Cerebellar nuclear complex (tissue), 1 donor: ENCODE results near the gene COPS3.
A peak's percentile ranks its signal among the peaks of the same experiment; 100 is the strongest.

ENCODE experiments used
- DNase-seq, 2 experiments: peaks; one replicate each; lab custom pipeline; 2025; lab: John Stamatoyannopoulos, UW

The COPS3 gene

DNA sequence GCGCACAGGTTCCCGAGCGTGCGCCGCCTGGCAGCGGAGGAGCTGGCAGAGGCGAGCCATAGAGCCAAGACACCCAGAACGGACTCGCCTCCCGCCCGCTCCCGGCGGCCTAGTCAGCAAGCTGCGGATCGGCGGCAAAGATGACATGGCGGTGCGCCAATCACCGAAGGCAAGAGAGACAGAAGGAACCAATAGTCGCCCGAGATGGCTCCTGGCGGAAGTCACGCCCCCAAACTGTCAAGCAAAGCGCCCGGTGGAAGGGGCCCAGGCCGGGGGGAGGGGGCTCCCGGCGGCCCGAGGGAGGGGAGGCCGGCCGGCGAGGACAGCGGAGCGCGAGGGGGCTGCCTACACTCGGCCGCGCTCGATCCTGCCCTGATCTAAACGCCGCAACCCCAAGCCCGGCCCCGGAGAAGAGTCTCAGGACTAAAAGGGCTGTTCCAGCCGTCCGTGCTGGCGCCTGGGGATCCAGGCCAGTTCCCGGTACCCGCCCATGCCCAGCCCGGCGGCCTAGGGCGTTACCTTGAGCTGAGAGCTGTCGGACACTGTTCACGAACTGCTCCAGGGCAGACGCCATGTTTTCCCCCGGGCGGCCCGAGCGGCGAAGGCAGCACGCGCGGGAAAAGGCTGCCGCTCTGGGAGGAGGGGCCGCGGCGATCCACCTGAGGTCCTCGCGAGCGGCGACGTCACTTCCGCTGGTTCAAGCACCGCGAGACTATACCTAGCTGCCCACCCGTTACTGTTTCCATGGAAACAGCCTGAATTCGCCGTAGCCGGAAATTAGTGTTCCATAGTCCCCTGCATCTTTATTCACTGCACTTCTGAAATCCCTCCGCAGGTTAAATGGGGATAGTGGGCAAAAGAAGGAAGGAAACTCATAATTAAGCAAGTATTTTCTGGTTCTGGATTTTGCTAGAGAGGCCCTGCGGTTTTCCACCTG lies at the start of gene COPS3:
COPS3 (minus strand) TSS at position 634 of the 937 bp plus-strand sequence; CDS start at position 574, 60 bp downstream.
- peak; percentile 83 to 88 for DNase-seq

DNA sequence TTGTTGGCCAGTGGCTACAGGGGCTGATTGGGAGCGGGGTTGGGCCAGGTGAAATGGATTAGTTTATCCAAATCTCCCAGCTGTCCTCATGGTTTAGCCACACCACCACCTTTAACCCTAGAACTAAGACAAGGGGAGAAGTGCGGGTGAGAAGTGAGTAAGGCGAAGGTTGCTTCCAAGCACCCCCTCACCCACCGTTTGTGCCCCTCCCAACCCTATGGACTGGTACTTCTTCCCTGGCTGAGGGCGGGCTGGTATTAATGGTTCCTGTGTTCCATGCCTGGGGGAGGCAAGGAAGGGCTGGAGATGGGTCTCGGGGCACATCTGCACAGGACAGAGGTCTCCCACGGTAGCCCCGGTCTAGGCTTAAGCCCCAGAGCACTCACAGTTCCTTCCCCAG lies 47.2 kb upstream of the COPS3 start:
- no peak for DNase-seq

DNA sequence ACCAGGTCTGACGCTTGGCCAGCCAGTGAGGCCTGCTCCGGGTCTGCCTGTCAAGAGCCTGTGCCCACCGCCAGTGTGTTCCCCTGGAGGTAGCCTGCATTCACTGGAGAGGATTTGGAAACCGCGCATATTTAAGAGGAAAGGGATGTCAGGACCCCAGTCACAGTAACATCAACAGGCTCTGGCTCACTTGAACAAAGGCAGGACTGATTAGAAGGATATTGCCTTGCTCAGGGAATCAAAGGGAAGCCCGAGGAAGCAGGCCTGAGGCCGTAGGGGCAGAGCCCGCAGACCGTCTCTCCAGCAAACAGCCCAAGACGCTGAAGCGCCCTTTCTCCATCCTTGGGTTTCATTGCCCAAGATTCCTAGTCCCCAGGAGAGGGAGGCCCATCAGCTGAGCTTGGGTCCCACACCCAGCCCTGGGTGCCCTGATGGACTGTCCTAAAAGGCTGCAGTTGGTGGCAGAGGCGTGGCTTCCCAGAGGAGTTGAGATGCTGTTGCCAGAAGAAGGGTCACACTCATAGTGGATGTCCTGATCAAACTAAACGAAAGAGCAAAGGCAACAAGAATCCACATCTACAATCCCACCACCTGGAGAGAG lies 45.3 kb upstream of the COPS3 start:
- no peak for DNase-seq

DNA sequence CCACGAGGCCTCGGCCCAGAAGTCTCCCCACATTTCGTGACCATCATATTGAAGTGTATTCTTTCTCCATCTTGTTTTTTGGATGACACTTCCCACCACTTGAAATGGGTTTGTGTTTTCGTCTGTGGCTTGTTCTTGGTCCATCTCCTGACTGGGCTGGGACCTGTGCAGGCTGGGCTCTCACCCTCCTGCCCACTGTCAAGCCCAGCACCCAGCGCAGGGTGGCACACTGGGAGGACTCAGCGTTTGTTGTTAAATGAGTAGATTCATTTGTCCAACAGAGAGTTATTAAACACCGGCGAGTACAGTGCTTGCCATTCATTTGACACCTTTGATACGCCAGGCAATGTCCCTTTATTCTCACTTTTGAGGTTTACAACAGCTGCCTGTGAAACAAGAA lies 44.8 kb upstream of the COPS3 start:
- DNase-seq = no peak

DNA sequence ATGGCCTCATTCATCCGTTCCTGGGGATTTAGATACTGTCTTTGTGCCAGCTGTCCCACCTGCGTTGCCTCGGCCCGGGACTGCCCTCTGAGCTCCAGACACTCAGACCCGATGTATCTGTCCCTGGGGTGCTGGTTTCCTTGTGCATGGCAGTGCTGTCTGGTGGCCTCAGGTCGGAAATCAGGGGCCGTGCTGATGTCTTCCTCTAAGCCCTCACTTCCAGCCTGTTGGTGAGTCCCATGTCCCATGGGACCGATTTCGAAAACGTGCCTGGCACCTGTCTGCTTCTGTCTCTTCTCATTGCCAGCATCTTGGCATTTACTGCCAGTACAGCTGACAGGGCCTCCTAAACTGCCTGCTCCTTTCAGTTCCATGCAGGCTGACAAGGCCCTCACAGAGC lies 44.2 kb upstream of the COPS3 start:
- DNase-seq = no peak

DNA sequence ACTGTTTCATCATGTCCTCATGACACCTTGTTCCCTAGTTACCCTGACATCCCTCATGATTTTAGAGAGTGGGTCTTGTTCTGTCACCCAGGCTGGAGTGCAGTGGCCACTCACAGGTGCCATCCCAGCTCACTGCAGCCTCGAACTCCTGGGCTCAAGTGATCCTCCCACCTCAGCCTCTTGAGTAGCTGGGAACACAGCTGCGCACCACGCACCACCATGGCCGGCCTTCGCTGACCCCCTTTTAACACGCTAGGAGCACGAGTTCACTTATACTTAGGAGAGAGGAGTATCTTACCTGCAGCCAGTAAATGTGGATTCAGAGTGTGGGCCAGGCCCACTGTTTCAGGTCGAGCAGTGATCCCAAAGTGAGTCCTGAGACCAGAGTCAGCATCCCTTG lies 43.6 kb upstream of the COPS3 start:
- DNase-seq = no peak

DNA sequence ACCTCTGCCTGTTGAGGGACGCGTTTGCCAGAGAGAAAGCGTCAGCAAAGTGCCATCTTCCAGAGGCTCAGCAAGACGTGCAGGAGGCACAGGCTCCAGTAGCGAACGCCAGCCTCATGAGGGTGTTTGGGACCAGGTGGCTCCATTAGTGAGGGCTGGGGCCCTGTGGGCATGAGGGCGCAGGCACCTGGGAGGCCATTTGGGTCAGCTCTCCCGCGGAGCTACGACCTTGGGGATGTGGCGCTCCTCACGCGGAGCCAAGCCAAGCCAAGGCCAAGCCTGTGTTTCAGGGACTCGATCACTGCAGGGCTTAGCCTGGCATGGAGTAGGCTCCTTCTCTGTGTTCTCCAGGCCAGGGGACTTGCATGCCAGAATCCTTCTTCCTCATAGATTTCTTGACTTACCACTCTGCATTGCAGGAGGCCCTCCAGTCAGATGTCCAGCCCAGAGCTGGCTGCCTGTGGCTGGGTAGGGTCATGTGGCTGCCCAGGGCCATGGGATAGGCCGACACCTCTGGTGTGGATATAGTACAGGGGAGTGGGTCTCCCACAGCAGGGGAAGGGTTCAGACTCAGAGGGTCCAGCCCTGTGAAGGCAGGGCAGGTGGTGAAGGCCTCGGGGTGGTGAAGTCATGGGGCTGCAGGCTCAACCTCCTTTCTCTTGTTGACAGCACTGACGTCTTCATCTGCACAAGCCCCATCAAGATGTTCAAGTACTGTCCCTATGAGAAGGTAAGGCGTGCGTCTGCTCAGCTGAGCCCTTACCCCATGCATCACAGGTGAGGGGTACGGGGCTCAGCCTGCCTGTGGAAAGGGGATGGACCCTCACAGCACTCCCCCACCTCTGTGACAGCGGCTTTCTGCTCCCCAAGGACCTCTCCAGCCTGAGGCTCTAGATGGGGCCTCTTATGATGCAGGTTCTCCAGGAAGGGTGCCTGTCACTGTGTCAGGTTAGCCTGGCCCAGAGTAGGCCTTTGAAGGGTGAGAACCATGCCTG lies 41.8 kb upstream of the COPS3 start:
- no peak for DNase-seq

DNA sequence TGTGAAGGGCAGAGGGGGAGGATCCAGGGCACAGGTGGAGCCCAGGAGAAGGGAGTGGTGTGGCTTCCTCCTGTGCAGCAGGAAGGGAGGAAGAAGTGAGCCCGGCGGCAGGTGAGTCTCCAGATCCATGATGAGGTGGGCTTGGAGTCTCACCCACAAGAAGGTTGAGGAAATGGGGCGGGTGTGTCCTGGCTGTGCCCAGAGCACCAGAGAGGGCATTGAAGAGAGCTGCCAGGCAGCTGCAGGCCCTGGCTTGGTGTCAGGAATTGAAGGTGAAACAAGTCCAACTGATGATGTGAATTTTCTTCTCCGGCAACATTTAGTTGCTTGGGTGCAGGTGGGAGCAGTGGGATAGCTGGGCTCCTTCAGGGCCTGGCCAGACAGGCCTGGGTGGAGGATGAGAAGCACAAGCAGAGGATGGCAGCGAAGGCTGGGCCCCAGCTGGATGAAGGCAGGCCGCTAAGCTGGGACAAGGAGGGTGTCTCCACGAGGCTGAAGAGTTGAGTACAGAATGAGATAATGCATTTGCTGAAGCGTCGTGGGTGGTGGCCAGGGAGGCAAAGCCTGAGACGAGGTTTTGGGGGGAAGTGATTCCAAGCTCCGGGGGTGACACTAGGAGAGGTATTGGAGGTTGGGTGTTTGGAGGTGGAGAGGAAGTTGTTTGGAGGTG lies 40.4 kb upstream of the COPS3 start:
- no peak for DNase-seq

DNA sequence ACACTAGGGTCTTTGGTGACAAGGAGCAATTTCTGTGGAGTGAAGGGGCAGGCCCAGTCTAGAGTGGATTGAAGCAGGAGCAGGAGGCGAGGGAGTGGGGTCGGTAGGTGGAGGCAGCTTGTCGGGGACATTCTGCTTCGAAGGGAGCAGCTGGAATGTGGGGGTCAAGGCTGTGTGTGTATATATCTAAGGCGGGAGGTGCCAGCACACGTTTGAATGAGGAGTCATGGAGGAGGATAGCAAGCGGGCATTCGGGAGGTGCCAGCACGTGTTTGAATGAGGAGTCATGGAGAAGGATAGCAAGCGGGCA lies 39.8 kb upstream of the COPS3 start:
- DNase-seq = no peak

DNA sequence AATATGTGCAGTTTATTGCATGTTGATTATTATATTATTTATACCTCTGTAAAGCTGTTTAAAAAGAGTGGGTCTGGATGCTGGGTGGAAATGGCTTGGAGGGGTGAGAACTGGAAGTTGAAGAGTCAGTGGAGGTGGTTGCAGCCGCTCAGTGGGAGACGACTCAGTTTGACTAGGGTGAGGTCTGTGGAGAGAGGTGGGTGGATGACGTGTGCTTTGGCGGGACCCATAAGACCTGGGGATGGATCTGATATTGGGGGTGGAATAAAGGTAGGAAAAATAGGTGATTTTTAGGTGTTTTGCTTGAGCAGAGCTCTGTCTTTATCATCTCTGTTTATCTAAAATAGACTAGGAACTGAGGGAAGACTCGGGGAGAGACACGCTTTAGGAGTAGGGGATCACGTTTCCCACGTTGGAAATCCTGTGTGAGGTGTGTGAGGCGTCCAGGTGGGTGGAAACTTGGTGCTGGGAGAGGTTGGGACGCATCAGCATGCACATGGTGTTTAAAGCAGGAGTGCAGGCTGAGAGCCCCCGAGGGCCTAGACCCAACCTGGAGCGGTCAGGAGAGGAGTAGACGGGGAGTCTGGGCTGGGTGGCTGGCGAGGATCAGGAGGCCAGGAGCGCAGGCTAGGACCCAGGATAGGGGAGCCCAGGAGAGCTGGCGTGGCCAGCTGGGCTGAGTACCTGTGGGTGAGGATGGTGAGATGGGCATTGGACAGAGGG lies 39.3 kb upstream of the COPS3 start:
- no peak for DNase-seq

DNA sequence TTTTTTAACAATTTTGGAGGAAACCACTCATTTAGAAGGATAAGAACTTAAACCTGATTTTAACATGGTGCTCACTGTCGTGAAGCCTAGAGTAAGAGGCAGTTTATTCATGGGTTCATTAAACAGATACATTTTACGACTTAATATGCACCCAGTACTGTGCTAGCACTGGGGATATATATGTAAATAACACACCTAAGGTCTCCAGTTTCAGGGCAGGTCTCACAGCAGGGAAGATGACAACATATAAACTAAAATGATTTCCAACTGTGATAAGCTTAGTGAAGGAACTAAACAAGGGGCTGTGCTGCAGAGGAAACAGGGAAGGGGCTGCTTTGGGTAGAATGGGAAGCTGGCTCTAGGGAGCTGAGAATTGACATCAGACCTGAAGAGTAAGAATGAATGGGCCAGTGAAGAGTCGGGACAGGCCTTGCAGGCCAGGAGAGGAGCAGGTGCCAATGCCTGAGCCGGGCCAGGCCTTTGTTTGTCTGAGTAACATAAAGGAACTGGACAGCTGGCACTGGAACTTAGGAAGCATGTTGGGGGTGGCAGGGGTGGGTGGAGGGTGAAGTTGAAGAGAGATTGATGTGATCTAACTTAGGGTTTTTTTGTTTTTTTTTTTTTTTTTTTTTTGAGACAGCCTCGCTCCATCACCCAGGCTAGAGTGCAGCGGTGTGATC lies 34.2 kb upstream of the COPS3 start:
- no peak for DNase-seq

DNA sequence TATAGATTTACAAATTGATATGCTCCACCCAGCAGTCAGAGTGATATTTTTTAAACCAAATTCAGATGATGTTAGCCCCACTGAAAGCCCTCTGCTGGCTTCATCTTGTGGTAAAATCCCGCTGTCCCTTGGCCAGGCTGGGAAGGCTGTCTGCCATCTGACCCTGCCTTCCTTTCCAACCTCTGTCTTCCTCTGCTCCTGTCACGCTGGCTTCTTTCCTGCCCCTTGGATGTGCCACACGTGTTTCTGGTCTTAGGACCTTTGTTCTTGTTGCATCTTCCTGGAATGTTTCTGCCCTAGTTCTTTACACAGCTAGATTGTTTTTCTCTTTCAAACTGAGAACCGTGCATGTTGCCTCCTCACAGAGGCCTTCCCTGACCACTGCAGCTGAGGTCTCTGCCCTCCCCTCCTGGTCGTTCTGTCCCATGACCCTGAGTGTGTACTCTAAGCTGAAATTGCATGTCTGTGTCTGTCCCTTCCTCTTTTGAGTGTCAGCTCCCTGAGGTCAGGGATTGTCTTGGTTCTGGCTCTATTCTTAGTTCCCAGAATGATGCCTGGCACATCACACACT lies 33.5 kb upstream of the COPS3 start:
- no peak for DNase-seq

DNA sequence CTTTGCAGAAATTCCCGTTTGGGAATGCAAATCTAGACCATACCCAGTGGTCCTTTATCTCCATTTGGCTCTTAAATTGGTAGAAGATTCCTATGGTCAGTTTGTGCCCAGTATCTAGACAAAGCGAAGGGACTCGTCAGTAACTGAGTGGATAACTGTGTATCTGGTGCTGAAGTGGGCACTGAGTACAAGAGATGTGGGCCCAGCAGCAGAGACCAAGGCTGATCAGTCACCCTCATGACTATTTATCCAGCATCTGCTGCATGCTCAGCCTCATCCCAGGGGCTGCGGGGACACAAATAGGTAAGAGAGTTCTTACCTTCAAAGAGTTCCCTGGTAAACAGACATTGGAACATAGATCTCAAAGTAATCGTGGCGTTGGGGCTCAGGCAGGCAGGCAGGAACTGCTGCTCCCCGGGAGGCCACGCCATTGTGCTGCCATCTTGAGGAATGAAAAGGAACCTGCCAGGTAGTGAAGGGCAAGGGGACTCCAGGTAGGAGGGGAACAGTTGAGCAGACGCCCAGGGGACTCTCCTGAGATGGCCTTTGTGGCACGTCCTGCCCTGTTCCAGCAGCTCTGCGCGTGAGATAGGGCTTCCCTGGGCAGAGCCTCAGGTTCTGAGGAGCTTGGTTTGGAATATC lies 32.4 kb upstream of the COPS3 start:
- no peak for DNase-seq

DNA sequence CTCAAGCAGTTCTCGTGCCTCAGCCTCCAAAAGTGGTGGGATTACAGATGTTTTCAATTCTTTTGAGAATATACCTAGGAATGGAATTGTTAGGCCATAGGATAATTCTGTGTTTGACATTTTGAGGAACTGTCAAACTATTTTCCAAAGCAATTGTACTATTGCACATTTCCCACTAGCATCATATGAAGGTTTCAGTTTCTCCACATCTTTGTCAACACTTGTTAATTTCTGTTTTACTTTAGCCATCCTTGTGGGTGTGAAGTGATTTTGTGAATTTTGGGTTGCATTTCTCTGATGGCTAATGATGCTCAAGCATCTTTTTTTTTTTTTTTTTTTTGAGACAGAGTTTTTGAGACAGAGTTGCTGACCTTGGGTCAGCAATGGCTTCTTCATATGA lies 28.3 kb upstream of the COPS3 start:
- DNase-seq = no peak

DNA sequence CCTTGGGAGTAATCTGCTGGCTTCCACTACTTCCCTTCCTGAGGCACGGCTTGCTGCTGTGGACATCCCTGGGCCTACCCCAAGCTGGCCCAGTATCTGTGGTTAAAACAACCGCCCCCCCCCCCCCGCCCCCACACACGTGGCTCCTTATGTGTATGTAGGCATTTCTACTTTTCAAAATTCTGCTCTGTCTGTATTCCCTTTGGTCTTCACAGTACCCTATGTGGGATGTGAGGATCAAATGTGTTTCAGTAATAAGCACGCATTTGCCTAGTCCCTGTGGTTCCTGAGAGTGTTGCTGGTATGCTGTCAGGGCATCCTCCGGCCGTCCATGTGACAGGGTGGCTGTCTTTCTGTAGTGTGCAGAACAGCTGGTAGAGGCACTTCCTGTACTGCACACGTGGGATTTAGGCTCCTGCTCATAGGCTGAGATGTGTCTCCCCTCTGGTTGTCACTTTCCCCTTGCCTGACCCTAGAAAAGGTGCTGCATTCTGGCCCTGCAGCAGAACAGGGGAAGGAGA lies 24.3 kb upstream of the COPS3 start:
- DNase-seq = no peak

DNA sequence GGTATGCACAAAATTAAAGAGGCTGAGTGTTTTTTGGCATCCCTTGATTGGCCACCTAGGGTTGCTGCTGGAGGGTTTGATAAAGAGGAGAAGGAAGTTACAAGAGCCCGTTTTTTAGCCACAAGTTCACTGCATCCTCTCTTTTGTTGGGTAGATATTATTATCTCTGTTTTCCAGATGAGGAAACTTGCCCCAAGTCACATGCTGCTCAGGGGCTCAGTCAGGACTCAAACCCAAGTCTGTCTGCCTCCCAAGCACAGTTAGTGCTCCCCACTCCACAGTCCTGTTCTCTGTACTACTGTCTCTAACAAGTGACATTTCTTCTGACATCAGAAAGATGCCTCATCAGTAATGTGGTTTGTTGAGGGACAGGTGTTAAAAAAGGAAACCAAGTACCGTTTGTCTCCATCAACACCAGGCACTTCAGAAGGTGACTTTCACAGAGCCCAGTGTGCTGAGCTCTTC lies 23.5 kb upstream of the COPS3 start:
- DNase-seq = no peak

DNA sequence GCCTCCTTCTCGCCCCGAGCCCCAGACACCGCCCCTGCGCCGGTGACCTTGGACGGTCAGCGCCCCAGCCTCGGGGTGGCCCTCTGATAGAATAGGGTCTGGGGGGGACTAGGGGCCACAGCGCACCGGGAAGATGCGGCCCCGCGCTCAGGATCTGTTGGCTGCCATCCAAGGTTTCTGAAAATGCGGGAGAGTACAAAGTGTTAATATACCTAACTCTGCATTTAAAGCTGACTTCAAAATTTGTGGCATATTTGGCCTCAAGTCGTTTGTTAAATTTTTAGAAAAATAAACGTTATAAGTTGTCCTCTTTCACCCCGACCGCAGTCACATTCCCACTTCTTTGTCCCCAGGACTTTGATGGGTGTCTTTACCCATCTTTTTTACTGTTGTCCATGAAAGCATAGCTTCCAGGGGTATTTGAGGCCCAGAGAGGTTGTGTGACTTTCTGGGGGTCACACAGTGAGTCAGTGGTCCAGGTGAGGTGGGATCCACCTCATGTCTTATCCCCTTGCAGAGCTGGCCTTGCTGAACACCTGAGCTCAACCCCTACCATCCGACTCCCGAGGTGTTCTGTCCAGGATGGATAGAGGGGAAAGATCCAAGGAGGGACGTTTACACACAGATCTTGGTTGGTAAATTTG lies 22.9 kb upstream of the COPS3 start:
- no peak for DNase-seq

DNA sequence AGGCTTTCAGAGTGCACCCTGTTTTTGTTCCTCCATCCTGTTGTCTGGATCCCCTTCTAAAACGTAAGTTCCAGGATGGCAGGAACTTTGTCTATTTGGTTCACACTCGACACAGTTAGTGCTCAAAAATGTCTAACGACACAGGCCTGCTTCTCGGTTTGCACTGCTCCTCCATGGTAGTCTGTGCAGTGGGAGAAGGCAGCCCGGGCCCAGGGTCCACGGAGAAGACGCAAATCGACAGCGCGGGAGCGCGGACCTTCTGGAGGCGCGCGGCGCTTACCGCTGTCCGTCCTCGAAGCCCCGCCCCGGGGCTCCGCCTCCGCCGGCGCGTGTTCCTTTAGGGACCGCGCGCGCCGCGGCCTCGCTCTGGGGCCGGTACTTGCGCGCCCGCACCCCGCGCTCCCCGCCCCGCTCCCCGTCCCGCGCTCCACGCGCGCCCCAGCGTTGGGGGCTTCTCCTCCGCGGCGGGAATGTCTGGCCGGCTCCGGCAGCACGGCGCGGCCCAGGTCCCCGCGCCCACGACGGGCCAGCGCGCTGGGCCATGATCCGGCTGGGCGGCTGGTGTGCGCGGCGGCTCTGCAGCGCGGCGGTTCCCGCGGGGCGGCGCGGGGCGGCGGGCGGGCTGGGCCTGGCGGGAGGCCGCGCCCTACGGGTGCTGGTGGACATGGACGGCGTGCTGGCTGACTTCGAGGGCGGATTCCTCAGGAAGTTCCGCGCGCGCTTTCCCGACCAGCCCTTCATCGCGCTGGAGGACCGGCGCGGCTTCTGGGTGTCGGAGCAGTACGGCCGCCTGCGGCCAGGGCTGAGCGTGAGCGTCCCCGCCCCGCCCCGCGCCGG lies 22.2 kb upstream of the COPS3 start, which contains the start of gene NT5M:
NT5M (plus strand) TSS at position 364 of the 837 bp plus-strand sequence; CDS start at position 542, 178 bp downstream.
- DNase-seq = peak in 1 of 2 experiments; percentile 12
